Hepatocyte (in vitro differentiated cells): ENCODE data around the gene LMAN2.
A peak's percentile ranks its signal among the peaks of the same experiment; 100 is the strongest.

Experiments
- EZH2 ChIP-seq: fragments of 200-600 bp; sonication (generic); IDR thresholded peaks from 2 replicates; pipeline ENCODE4 v1.6.1; 2016; ENCODE audit warnings: antibody characterized with exemption, mild to moderate bottlenecking, borderline replicate concordance
- TF ChIP-seq, protein P1 (sequence below): fragments of 200-600 bp; sonication (generic); IDR thresholded peaks from 2 replicates; pipeline ENCODE4 v1.5.1; 2016; ENCODE audit warnings: antibody characterized with exemption, mild to moderate bottlenecking; ENCODE audit not compliant: poor library complexity

DNA sequence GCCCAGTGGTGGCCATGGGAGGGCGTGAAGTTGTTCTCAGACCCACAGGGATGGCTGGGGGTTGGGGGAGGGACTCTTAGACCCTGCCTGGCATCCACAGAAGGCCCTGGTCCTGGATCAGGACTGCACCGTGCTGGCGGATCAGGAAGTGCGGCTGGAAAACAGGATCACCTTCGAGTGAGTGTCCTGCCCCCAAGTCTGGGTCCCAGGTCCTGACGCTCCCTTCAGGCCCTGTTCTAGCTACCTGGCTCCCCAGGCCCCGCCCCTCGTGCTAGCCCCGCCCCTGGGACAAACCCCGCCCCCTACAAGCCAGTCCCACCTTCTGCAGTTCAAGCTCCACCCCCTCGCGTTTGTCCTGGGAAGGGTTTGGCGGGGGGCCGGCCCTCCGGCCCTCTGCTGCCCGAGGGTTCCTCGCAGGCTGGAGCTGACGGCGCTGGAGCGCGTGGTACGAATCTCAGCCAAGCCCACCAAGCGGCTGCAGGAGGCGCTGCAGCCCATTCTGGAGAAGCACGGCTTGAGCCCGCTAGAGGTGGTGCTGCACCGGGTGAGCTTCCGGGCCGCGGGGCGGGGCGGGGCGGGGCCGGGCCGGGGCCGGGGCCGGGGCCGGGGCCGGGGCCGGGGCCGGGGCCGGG is 19.1 kb upstream of the LMAN2 start:
- TF ChIP-seq EZH2: no peak
- TF ChIP-seq, protein P1, sequence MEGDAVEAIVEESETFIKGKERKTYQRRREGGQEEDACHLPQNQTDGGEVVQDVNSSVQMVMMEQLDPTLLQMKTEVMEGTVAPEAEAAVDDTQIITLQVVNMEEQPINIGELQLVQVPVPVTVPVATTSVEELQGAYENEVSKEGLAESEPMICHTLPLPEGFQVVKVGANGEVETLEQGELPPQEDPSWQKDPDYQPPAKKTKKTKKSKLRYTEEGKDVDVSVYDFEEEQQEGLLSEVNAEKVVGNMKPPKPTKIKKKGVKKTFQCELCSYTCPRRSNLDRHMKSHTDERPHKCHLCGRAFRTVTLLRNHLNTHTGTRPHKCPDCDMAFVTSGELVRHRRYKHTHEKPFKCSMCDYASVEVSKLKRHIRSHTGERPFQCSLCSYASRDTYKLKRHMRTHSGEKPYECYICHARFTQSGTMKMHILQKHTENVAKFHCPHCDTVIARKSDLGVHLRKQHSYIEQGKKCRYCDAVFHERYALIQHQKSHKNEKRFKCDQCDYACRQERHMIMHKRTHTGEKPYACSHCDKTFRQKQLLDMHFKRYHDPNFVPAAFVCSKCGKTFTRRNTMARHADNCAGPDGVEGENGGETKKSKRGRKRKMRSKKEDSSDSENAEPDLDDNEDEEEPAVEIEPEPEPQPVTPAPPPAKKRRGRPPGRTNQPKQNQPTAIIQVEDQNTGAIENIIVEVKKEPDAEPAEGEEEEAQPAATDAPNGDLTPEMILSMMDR: peak; percentile 71
